Measurements from ENCODE around the gene DACT1.

DACT1 gene

GRCh38 chr14:58669556-58670200, 31.9 kb downstream of the DACT1 start:
- TF ChIP-seq SPI1 (IDR thresholded peaks at IDR 0.05; ENCODE audit: borderline replicate concordance, low read depth) (no peak), CTCF (IDR thresholded peaks at IDR 0.05; ENCODE audit: insufficient read depth, low read length) (no peak), GABPA (IDR thresholded peaks at IDR 0.05; ENCODE audit: low read depth) (no peak), POLR2AphosphoS5 (IDR thresholded peaks at IDR 0.05; ENCODE audit: low read depth) (no peak)
- TF ChIP-seq, protein P1, sequence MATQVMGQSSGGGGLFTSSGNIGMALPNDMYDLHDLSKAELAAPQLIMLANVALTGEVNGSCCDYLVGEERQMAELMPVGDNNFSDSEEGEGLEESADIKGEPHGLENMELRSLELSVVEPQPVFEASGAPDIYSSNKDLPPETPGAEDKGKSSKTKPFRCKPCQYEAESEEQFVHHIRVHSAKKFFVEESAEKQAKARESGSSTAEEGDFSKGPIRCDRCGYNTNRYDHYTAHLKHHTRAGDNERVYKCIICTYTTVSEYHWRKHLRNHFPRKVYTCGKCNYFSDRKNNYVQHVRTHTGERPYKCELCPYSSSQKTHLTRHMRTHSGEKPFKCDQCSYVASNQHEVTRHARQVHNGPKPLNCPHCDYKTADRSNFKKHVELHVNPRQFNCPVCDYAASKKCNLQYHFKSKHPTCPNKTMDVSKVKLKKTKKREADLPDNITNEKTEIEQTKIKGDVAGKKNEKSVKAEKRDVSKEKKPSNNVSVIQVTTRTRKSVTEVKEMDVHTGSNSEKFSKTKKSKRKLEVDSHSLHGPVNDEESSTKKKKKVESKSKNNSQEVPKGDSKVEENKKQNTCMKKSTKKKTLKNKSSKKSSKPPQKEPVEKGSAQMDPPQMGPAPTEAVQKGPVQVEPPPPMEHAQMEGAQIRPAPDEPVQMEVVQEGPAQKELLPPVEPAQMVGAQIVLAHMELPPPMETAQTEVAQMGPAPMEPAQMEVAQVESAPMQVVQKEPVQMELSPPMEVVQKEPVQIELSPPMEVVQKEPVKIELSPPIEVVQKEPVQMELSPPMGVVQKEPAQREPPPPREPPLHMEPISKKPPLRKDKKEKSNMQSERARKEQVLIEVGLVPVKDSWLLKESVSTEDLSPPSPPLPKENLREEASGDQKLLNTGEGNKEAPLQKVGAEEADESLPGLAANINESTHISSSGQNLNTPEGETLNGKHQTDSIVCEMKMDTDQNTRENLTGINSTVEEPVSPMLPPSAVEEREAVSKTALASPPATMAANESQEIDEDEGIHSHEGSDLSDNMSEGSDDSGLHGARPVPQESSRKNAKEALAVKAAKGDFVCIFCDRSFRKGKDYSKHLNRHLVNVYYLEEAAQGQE (IDR thresholded peaks at IDR 0.05; ENCODE audit: insufficient replicate concordance, low read depth): no peak
- no peak overlapping the region for H3K4me3 ChIP-seq (replicated peaks; ENCODE audit: insufficient read depth, low read length)
- peak; percentile 14 to 58 for DNase-seq (ENCODE audit: low read depth in 1 of 2, low spot score in 1 of 2)
- peak overlapping the region; percentile 18; the same call in 1 of the 2 replicates for H3K27ac ChIP-seq (replicated peaks)
- H3K27me3 ChIP-seq (ENCODE audit: insufficient read depth, poor library complexity, severe bottlenecking): no peaks in the 10 kb centered on the region

DNA sequence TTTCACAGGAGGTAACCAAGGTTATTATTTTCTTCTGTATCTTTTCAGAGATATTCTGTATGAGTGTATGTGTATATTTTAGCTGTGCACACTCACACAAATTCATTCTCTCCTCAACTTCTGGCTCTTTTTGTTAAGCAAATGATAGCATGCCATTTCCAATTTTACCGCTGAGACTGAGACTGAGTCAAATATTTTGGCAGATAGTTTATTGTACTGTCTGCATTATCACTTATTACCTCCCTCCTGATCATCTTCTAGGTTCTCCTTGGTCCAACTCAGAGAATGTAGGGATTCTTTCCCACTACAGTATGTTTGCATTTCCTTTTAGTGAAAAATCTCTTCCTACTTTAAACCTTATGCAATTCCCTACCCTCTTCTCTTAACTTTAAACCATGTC, 33.3 kb downstream of the DACT1 start:
- TF ChIP-seq CTCF (IDR thresholded peaks at IDR 0.05; ENCODE audit: insufficient read depth, low read length) (no peak), GABPA (IDR thresholded peaks at IDR 0.05; ENCODE audit: low read depth) (no peak), POLR2AphosphoS5 (IDR thresholded peaks at IDR 0.05; ENCODE audit: low read depth) (no peak), SPI1 (IDR thresholded peaks at IDR 0.05; ENCODE audit: borderline replicate concordance, low read depth) (no peak)
- TF ChIP-seq, protein P1 (IDR thresholded peaks at IDR 0.05; ENCODE audit: insufficient replicate concordance, low read depth): no peak
- Histone ChIP-seq H3K27ac (replicated peaks) (no peak overlapping the region), H3K4me3 (replicated peaks; ENCODE audit: insufficient read depth, low read length) (no peak overlapping the region)

DNA sequence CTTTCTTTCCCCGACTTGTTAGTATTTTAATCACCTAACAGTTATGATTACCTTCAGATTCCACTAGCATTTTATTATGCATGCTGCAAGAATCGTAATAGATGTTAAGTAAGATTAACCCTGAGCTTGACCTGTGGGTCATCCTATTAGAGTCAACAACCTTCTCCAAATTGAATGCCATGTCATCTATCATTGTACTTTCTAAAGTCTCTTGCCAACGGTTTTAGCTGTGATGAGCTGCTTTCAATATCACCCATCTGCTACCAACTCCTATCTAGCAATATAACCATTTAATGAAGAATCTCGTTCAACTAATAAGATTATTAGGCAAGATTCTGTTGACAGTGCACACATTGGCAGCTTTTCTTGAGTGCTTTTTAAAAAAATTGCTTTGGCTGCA, 33.7 kb downstream of the DACT1 start:
- Histone ChIP-seq H3K27me3 (ENCODE audit: insufficient read depth, poor library complexity, severe bottlenecking) (no peaks in the 10 kb centered on the region), H3K27ac (replicated peaks) (no peak overlapping the region), H3K4me3 (replicated peaks; ENCODE audit: insufficient read depth, low read length) (no peak overlapping the region)
- TF ChIP-seq SPI1 (IDR thresholded peaks at IDR 0.05; ENCODE audit: borderline replicate concordance, low read depth) (no peak), CTCF (IDR thresholded peaks at IDR 0.05; ENCODE audit: insufficient read depth, low read length) (no peak), POLR2AphosphoS5 (IDR thresholded peaks at IDR 0.05; ENCODE audit: low read depth) (no peak), GABPA (IDR thresholded peaks at IDR 0.05; ENCODE audit: low read depth) (no peak)
- TF ChIP-seq, protein P1 (IDR thresholded peaks at IDR 0.05; ENCODE audit: insufficient replicate concordance, low read depth): no peak
- no peak for DNase-seq (ENCODE audit: low read depth in 1 of 2, low spot score in 1 of 2)

More for the DNA sequence above, 33.3 kb downstream of the DACT1 start:
- no peaks in the 10 kb centered on the region for H3K27me3 ChIP-seq (ENCODE audit: insufficient read depth, poor library complexity, severe bottlenecking)
- DNase-seq (ENCODE audit: low read depth in 1 of 2, low spot score in 1 of 2): no peak
